GM19395 (cell line): ENCODE results near the gene KRTAP2-1.
"Not testable (repeated sequence)": the region's sequence is repeated elsewhere in the genome, so short reads cannot be mapped to it uniquely, and the experiment has no call there.

ENCODE experiments used
- ATAC-seq: cut with Tn5 transposase; IDR thresholded peaks from one replicate; pipeline ENCODE4 v1.9.1; 2021; ENCODE audit warnings: mild to moderate bottlenecking, moderate library complexity; ENCODE audit not compliant: unreplicated experiment

KRTAP2-1 gene

GRCh38 chr17:41013606-41014005 lies 33.5 kb downstream of the KRTAP2-1 start:
- ATAC-seq = no peak

GRCh38 chr17:41013181-41013580 lies 33.9 kb downstream of the KRTAP2-1 start:
- ATAC-seq = no peak

DNA sequence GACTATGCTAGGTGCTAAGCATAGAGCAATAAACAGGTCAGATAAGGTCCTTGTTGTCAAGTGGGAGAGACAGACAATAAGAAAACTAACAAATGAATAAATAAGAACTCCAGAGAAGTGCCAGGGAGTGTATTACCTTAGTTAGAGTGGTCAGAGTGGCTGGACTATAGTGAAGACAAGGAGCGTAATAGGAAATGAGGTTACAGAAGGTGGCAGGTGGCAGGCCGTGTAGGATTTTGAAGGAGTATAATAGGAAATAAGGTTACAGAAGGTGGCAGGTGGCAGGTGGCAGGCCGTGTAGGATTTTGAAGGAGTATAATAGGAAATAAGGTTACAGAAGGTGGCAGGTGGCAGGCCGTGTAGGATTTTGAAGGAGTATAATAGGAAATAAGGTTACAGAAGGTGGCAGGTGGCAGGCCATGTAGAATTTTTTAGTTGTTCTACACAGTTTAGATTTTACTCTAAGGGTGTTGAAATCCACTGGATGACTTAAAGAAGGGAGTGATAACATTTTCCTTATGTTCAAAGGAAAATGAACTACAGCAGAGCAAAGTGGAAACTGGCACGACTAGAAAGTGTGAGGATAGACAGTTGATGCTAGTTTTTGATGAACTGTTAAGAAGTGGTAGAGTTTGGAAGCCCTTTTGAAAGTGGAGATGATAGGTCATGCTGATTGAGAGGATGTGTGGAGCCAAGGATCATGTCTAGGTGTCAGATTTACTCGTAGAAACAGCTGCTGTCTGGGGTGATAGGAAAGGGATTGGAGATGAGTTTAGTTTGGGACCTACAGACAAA lies 34.6 kb downstream of the KRTAP2-1 start:
- ATAC-seq = no peak

GRCh38 chr17:41010441-41010840 lies 36.7 kb downstream of the KRTAP2-1 start:
- no peak for ATAC-seq

- ATAC-seq = no peak
Observed at GRCh38 chr17:41009936-41010335, 37.2 kb downstream of the KRTAP2-1 start.

DNA sequence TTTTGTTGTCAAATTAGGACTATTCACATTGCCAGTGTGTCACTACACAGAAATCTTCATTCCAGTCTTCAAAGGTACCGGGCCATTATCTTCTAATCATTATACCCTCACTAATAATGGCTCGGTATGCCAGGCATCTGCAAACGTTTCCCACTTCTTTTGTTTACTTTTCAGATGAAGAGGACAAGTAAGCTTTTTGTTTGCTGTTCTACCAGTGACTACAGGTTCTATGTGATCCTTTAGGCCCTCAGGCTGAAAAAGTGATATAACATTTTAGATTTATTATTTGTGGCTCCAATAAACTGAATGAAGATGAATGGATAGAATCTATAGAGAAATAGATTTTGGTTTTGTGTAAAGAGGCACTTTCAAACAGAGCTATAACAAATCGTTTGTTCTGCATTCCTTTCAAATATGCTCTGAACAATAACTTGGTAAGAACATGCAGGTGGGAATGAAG lies 37.8 kb downstream of the KRTAP2-1 start:
- no peak for ATAC-seq

DNA sequence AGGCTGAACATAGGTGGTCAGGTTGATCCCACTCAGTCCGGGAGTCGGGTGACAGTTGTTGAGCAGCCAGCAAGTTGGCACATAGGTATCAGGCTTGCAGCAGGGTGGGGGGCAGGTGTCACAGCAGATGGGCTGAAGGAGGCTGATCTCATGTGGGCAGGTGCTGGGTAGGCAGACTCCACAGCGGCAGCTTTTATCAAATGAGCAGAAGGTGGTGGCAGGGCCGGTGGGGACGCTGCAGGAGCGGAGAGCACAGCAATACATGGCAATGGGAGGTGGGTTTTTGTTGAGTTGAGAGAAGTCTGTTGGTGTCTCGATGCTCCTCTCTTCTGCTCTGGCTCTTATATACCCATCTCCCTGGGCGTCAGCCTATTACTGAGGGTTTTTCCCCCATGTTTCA lies 38.3 kb downstream of the KRTAP2-1 start, which contains the start of gene KRTAP3-1:
KRTAP3-1 (minus strand) TSS at position 318 of the 400 bp plus-strand sequence; CDS start at position 264, 54 bp downstream.
- ATAC-seq = no peak

DNA sequence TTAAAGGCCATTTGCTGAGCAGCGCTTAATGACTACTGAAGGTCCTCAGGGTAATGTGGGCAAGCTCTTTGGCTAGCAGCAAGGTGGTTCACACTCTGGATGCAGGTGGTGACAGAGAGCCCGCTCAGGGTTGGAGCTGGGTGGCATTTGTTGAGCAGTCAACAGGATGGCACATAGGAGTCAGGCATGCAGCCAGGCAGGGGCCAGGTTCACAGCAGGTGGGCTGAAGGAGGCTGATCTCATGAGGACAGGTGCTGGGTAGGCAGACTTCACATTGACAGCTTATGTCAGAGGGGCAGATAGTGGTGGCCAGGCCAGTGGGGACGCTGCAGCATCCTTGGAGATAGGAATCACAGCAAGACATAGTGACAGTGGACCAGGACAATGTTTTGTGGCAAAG lies 42.7 kb downstream of the KRTAP2-1 start:
- ATAC-seq = no peak

DNA sequence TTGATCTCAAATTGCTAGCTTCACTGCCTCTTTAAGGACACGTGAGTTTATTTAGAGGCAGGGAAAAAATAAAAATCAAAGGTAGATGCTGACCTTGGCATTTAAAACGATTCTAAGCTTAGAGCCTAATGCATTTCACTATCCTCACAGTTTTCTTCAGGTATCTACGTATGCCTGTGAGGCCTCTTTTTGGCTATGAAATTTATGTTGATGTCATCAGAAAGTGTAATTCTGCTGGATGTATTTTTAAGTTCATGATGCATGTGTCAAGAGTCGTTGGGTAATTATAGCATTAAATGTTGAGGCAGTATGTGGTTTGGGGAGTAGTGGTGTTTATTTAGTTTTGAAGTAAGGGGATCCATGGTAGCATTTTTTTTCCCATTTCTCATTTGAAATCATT lies 43.2 kb downstream of the KRTAP2-1 start:
- ATAC-seq = no peak

GRCh38 chr17:41002814-41003213 lies 44.3 kb downstream of the KRTAP2-1 start:
- no peak for ATAC-seq

DNA sequence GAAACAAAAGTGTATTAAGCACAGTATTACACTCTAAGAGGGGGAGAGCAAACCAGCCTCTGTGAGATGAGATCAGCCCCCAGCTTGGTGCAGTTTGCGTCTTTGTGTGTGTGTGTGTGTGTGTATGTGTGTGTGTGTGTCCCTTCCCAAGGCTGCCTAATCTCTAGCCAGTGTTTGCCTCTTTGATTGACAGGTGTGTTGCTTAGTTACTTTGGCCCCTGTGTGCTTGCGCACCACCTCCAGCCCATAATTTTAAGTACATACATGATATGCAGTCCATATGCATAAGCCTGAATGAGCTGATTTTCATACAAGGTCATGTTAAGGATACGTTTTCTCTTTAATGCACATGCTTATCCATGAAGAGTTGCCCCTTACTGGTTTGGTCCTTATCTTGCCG lies 45.3 kb downstream of the KRTAP2-1 start:
- no peak for ATAC-seq

- ATAC-seq = not testable (repeated sequence)
Observed at GRCh38 chr17:40999563-40999962, 47.6 kb downstream of the KRTAP2-1 start, which contains the start of gene KRTAP3-2. Gene KRTAP3-2, minus strand, starts transcription at chr17:40999906. Its CDS starts 53 bp downstream, at chr17:40999853.

DNA sequence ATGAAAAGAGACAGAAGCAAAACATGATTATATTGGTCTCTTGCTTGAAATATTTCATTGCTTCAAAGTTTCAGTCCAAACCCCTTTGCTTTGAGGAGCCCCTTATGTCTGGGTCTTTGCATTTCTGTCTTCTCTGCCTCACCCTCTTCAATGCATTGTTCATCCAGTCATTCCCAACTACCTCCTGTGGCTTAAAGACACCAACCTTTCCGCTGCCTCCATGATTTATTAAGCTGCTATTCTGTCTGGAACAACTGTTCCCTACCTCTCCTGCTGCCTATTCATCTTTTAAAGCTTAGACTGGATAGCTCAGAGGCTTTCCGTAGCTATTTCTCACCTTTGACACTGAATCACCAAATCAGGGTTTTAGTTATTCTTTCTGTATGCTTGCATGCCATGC lies 49.8 kb downstream of the KRTAP2-1 start:
- no peak for ATAC-seq

- ATAC-seq = no peak
Observed at GRCh38 chr17:40996829-40997228, 50.3 kb downstream of the KRTAP2-1 start.
